ENCODE data around the gene GLYATL2.

DNA sequence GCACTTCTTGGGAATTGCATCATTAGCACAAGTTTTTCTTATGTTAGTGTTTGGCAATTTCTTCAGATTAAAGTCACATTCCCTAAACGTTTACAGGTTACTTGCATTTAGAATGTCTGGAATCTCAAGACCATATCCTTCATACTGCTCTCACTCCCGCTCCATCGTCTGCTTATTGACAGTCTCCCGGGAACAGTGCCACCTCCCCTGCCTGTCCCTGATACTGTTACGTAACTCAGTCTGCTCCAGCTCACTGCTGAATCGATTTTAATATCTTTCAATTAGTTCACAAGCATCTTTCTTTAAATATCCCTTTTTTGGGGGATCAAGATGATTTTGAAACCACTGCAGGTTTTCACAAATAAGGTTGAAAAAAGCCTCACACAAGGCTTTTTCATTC lies 48.2 kb downstream of the GLYATL2 start:
- TF ChIP-seq YY1 (IDR thresholded peaks at IDR 0.05; ENCODE audit: low read depth, low read length), result no peak
- TF ChIP-seq EZH2 (IDR thresholded peaks at IDR 0.05; ENCODE audit: borderline replicate concordance, control insufficient read depth, low read depth, low read length), result no peak
- no peak for TF ChIP-seq CEBPB (IDR thresholded peaks at IDR 0.05; ENCODE audit: borderline replicate concordance in 1 of 2, low read depth in 2 of 2, low read length in 2 of 2)
- TF ChIP-seq, protein P1, sequence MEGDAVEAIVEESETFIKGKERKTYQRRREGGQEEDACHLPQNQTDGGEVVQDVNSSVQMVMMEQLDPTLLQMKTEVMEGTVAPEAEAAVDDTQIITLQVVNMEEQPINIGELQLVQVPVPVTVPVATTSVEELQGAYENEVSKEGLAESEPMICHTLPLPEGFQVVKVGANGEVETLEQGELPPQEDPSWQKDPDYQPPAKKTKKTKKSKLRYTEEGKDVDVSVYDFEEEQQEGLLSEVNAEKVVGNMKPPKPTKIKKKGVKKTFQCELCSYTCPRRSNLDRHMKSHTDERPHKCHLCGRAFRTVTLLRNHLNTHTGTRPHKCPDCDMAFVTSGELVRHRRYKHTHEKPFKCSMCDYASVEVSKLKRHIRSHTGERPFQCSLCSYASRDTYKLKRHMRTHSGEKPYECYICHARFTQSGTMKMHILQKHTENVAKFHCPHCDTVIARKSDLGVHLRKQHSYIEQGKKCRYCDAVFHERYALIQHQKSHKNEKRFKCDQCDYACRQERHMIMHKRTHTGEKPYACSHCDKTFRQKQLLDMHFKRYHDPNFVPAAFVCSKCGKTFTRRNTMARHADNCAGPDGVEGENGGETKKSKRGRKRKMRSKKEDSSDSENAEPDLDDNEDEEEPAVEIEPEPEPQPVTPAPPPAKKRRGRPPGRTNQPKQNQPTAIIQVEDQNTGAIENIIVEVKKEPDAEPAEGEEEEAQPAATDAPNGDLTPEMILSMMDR (IDR thresholded peaks at IDR 0.05 in 2 of 3, conservative IDR thresholded peaks at IDR 0.05 in 1 of 3; ENCODE audit: control insufficient read depth in 2 of 3, extremely low read depth in 1 of 3, insufficient read depth in 1 of 3, low read depth in 3 of 3, low read length in 3 of 3), result no peak
- TF ChIP-seq POLR2A (IDR thresholded peaks at IDR 0.05; ENCODE audit: low read depth, low read length), result no peak
- no peak for TF ChIP-seq CREB1 (IDR thresholded peaks at IDR 0.05; ENCODE audit: low read depth)
- TF ChIP-seq CHD1 (IDR thresholded peaks at IDR 0.05; ENCODE audit: low read depth, low read length), result no peak
- no peak for TF ChIP-seq JUND (IDR thresholded peaks at IDR 0.05; ENCODE audit: low read depth, low read length)
- TF ChIP-seq EP300 (IDR thresholded peaks at IDR 0.05; ENCODE audit: borderline replicate concordance in 1 of 2, control insufficient read depth in 1 of 2, low read depth in 2 of 2, low read length in 2 of 2), result no peak
- TF ChIP-seq GABPA (IDR thresholded peaks at IDR 0.05; ENCODE audit: low read depth), result no peak
- no peak for TF ChIP-seq KAT2A (conservative IDR thresholded peaks at IDR 0.05; ENCODE audit: control insufficient read depth, low read depth, low read length)
- TF ChIP-seq ETV6 (conservative IDR thresholded peaks at IDR 0.05 in 1 of 2, IDR thresholded peaks at IDR 0.05 in 1 of 2; ENCODE audit: borderline replicate concordance in 1 of 2, low read depth in 1 of 2), result no peak
- TF ChIP-seq, protein P2, sequence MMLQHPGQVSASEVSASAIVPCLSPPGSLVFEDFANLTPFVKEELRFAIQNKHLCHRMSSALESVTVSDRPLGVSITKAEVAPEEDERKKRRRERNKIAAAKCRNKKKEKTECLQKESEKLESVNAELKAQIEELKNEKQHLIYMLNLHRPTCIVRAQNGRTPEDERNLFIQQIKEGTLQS (IDR thresholded peaks at IDR 0.05; ENCODE audit: borderline replicate concordance, extremely low read depth, low read depth, low read length), result no peak

All from GM12878 (cell line).